Stimulated activated CD8-positive, alpha-beta memory T cell treated with anti-CD3 and anti-CD28 coated beads, Interleukin-4, amount 100 ng/mL, for 48 hours (primary cell): ENCODE results near the gene CLSTN1.
"Not testable (repeated sequence)": the region's sequence is repeated elsewhere in the genome, so short reads cannot be mapped to it uniquely, and the experiment has no call there.

Experiments
- DNase-seq: peaks from one replicate; pipeline ENCODE4 v3.0.0-alpha.2; 2020

Gene CLSTN1

GRCh38 chr1:9760824-9761223 lies 62.9 kb downstream of the CLSTN1 start:
- DNase-seq: no peak

GRCh38 chr1:9759939-9760338 lies 63.8 kb downstream of the CLSTN1 start:
- DNase-seq: no peak

- no peak for DNase-seq
Observed at GRCh38 chr1:9758559-9759121, 65.1 kb downstream of the CLSTN1 start.

- DNase-seq: no peak
Observed at GRCh38 chr1:9755441-9755995, 68.2 kb downstream of the CLSTN1 start.

GRCh38 chr1:9753121-9753531 lies 70.6 kb downstream of the CLSTN1 start:
- DNase-seq: no peak

- DNase-seq: no peak
Observed at GRCh38 chr1:9751971-9752370, 71.8 kb downstream of the CLSTN1 start.

- no peak for DNase-seq
Observed at GRCh38 chr1:9749361-9749760, 74.4 kb downstream of the CLSTN1 start.

GRCh38 chr1:9748391-9748790 lies 75.4 kb downstream of the CLSTN1 start:
- DNase-seq: not testable (repeated sequence)

- no peak for DNase-seq
Observed at GRCh38 chr1:9746651-9747050, 77.1 kb downstream of the CLSTN1 start.

- DNase-seq: no peak
Observed at GRCh38 chr1:9746211-9746610, 77.6 kb downstream of the CLSTN1 start.

- no peak for DNase-seq
Observed at GRCh38 chr1:9744106-9744799, 79.5 kb downstream of the CLSTN1 start.

- DNase-seq: no peak
Observed at GRCh38 chr1:9737671-9738070, 86.1 kb downstream of the CLSTN1 start.

GRCh38 chr1:9737057-9737456 lies 86.7 kb downstream of the CLSTN1 start:
- no peak for DNase-seq

- DNase-seq: no peak
Observed at GRCh38 chr1:9736241-9736640, 87.5 kb downstream of the CLSTN1 start.

GRCh38 chr1:9735800-9736199 lies 88.0 kb downstream of the CLSTN1 start:
- DNase-seq: no peak

GRCh38 chr1:9733160-9733789 lies 90.5 kb downstream of the CLSTN1 start:
- DNase-seq: no peak

- no peak for DNase-seq
Observed at GRCh38 chr1:9732123-9732971, 91.4 kb downstream of the CLSTN1 start.

GRCh38 chr1:9731561-9731960 lies 92.2 kb downstream of the CLSTN1 start:
- no peak for DNase-seq

GRCh38 chr1:9731051-9731537 lies 92.7 kb downstream of the CLSTN1 start:
- DNase-seq: no peak

GRCh38 chr1:9730096-9730901 lies 93.5 kb downstream of the CLSTN1 start:
- DNase-seq: no peak

GRCh38 chr1:9729523-9729922 lies 94.2 kb downstream of the CLSTN1 start:
- no peak for DNase-seq
